ENCODE measurements around the gene ATF7.
A peak's percentile ranks its signal among the peaks of the same experiment; 100 is the strongest.
"Not testable (repeated sequence)": the region's sequence is repeated elsewhere in the genome, so short reads cannot be mapped to it uniquely, and the experiment has no call there.

Gene ATF7

DNA sequence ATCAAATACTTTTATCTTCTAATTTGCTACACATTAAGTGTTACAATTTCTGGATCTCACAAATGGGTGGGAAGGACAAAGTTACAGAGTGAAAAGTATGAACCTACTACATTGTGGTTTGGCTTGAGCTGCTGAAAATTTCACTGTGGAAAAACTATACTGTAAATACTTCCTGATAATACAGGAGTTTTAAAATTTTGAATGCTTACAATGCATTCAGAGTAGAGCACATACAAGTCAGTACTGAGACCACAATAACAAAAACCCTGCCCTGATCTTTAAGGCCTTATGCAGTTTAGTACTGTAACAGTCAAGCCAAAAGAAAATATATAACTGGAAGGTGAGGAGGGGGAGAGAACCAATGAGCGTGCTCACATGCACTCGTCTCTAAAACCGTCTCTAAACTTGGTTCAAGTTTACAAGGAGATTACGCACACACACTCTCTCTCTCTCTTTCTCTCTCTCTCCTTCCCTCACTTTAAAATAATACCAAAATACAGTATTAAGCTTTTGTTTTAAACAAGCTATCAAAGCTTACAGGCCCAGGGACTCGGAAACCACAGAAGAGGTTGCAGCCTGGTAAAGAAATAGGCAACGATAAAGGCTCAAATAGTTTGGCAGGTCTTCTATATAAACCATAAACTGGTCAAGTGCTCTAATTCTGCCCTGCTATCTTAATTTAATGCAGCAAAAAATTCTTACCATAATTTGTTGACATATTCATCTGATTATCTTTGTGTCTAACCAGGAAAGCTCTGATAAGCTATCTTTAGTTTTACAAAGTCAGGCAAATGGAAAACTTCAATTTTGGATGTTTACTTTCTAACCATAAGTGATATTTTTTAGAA lies 58.0 kb downstream of the ATF7 start:
- DNase-seq (ENCODE audit: low read depth in 2 of 2), result no peak

- not testable (repeated sequence) for DNase-seq (ENCODE audit: low read depth in 2 of 2)
Measured at GRCh38 chr12:53565376-53565775, 60.8 kb downstream of the ATF7 start.

GRCh38 chr12:53564941-53565340 lies 61.2 kb downstream of the ATF7 start:
- DNase-seq (ENCODE audit: low read depth in 2 of 2), result no peak

DNA sequence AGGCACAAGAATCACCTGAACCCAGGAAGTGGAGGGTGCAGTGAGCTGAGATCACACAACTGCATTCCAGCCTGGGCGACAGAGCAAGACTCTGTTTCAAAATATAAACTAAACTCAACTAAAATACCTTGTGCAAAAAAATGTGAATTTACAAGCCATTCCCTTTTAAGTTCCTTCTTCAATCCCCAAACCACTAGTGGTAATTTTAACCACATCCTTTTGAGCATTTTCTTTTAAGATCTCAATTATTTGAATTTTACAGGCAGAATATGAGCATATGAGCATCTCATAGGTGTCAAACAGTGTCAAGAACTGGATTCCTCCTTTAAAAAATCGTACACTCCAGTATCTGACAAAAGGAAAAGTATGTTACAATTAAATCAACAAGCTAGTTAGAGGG lies 61.9 kb downstream of the ATF7 start:
- no peak for DNase-seq (ENCODE audit: low read depth in 2 of 2)

- DNase-seq (ENCODE audit: low read depth in 2 of 2), result no peak
Measured at GRCh38 chr12:53563452-53564028, 62.6 kb downstream of the ATF7 start.

GRCh38 chr12:53561590-53561953 lies 64.6 kb downstream of the ATF7 start:
- DNase-seq (ENCODE audit: low read depth in 2 of 2), result peak; percentile 70 to 75

DNA sequence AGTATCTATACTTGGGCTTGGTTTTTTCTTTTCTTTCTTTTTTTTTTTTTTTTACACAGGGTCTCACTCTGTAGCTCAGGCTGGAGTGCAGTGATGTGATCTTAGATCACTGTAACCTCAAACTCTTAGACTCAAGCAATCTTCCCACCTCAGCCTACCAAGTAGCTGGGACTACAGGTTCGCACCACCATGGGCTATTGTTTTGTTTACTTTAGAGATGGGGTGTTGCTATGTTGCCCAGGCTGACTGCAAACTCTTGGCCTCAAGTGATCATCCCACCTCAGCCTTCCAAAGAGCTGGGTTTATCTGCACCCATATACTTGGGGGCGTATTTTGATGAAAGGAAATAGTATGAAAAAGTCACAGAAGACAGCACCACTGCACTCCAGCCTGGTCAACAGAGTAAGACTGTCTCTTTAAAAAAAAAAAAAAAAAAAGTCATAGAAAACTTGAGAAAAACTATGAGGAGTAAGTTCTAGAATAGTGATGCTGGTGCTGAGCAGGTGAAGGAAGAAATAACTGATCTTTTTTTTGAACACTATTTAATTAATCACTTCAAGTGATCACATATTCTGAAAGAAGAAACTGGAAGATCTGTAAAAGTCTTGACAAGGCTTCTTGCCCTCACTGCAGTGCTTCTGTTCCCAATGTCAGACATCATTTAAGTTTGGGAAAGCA lies 65.1 kb downstream of the ATF7 start:
- no peak for DNase-seq (ENCODE audit: low read depth in 2 of 2)

GRCh38 chr12:53560351-53560750 lies 65.8 kb downstream of the ATF7 start:
- DNase-seq (ENCODE audit: low read depth in 2 of 2), result peak; percentile 68 to 71

DNA sequence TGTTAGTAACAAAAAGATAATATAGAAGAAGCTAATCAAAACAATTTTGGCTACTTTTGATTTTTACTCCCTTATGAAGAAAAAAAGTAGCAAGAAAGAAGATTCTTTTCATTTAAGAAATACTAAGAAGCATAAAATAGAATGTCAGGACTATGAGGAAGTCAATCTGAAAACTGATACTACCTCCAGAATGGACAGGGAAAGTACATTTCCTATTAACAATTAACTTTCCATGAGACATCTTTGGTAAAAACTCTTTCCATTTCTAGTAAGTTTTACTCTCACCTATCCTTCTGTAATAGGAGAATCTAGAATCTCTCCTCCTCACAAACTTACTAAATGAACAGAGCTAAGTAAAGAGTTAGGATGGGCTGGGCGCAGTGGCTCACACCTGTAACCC lies 67.6 kb downstream of the ATF7 start:
- DNase-seq (ENCODE audit: low read depth in 2 of 2), result no peak

- no peak for DNase-seq (ENCODE audit: low read depth in 2 of 2)
Measured at GRCh38 chr12:53552361-53553327, 73.5 kb downstream of the ATF7 start.

- no peak for DNase-seq (ENCODE audit: low read depth in 2 of 2)
Measured at GRCh38 chr12:53551889-53552291, 74.3 kb downstream of the ATF7 start.

DNA sequence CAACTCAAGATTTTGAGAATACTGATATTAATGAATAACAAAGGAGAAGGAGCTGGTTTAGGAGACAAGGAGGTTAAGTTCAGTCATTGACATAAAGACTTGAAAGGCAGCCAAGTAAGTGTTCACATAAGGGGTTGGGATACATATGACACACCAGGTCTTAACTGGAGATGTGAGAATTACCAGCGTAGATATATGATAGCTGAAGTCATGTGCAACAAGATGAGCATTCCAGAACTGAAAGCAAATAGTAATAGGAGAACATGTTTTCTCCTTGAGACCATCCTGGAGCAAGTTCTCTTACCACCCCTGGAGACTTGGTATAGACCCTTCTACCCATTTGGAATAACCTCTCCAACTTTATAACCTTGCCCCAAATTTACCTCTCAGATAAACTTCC lies 75.6 kb downstream of the ATF7 start:
- no peak for DNase-seq (ENCODE audit: low read depth in 2 of 2)

DNA sequence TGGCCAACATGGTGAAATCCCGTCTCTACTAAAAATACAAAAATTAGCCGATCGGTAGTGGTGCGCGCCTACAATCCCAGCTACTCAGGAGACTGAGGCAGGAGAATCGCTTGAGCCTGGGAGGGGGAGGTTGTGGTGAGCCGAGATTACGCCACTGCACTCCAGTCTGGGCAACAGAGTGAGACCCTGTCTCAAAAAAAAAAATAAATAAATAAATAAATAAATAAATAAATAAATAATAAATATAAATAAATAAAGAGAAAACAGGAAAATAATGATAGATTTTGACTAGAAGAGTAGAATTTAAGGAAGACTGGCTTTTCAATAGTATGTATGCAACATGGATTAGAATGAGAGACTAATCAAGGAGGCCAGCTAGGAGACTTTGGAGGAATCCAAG lies 76.1 kb downstream of the ATF7 start:
- not testable (repeated sequence) for DNase-seq (ENCODE audit: low read depth in 2 of 2)

DNA sequence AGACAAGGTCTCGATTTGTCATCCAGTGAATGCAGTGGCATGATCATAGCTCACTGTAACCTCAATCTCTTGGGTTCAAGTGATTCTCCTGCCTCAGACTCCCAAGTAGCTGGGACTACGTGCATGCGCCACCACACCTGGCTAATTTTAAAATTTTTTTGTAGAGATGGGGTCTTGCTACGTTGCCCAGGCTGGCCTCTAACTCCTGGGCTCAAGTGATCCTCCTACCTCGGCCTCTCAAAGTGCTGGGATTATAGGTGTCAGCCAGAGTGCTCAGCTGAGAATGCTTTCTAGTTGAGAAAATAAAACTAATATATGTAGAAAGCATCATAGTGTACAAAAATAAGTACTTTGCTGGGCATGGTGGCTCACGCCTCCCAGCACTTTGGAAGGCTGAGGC lies 77.8 kb downstream of the ATF7 start:
- DNase-seq (ENCODE audit: low read depth in 2 of 2), result not testable (repeated sequence)

DNA sequence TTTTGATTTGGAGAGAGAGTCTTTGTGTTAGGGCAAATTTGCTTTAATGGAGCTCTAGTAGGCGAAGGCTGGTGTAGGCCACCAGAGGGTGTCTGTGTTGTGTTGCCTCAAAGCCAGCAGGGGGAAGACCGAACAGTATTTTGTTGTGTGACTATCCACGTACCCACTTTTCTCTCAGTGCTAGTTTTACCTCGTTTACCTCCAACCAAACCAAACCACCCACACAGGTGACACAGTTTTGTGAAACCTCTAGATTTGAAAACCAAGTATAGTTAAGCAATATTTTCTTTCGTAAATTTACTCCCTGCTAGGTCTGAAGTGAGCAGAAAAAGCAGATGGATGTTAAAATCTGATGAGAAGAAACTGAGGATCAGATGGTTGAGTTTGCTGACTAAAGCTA lies 82.6 kb downstream of the ATF7 start:
- DNase-seq (ENCODE audit: low read depth in 2 of 2), result peak in 1 of 2 experiments; percentile 38

- DNase-seq (ENCODE audit: low read depth in 2 of 2), result no peak
Measured at GRCh38 chr12:53539526-53539925, 86.7 kb downstream of the ATF7 start.

DNA sequence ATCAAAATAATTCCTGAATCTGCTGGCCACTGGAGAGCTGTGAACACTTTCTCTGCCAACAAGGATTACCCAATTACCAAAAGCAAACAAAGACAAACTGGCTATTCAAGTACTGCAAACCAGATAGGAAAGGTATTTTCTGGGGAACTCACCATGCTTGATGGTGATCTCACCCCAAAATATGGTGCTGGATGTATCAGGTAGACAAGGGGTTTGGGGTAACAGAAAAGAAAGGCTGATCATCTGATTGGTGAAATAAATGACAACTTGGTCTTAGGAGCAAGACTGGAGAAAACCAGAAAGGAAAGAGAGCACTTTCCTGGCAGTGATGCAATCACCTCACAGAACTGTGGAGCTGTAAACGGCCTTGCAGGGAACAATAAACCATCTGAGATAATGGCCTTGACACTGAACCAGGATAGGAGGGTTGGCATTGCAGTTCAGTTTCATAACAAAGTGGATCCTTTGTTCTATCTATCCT lies 87.9 kb downstream of the ATF7 start:
- DNase-seq (ENCODE audit: low read depth in 2 of 2), result no peak

DNA sequence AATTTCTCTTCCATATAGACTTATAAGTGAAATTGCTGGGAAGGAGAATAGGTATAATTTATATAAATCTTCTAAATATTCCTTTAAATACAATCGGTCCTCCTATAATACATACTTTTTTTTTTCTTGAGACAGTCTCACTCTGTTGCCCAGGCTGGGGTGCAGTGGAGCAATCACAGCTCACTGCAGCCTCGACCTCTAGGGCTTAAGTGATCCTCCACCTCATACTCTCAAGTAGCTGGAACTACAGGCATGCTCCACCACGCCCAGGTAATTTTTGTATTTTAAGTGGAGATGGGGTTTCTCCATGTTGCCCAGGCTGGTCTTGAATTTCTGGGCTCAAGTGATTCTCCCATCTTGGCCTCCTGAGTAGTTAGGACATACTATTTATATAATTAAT lies 89.2 kb downstream of the ATF7 start:
- DNase-seq (ENCODE audit: low read depth in 2 of 2), result no peak

DNA sequence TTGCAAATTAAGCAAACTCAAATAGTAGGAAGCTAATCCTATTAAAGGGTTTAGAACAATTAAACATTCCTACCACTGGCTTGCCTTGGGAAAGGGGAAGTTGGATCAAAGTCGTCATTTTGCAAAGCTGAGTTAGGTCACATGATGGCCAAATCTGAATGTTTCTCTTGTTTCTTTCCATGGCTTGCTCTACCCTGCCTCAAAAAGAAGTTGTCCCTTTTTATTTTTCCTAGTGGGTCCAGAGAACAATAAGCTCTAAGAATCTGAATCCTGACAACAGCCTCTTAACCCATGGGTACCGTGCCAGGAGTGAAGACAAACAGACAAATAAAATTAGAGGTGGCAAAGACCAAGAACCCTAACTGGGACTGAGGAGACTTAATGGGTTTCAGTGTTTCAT lies 92.7 kb downstream of the ATF7 start:
- DNase-seq (ENCODE audit: low read depth in 2 of 2), result no peak

DNA sequence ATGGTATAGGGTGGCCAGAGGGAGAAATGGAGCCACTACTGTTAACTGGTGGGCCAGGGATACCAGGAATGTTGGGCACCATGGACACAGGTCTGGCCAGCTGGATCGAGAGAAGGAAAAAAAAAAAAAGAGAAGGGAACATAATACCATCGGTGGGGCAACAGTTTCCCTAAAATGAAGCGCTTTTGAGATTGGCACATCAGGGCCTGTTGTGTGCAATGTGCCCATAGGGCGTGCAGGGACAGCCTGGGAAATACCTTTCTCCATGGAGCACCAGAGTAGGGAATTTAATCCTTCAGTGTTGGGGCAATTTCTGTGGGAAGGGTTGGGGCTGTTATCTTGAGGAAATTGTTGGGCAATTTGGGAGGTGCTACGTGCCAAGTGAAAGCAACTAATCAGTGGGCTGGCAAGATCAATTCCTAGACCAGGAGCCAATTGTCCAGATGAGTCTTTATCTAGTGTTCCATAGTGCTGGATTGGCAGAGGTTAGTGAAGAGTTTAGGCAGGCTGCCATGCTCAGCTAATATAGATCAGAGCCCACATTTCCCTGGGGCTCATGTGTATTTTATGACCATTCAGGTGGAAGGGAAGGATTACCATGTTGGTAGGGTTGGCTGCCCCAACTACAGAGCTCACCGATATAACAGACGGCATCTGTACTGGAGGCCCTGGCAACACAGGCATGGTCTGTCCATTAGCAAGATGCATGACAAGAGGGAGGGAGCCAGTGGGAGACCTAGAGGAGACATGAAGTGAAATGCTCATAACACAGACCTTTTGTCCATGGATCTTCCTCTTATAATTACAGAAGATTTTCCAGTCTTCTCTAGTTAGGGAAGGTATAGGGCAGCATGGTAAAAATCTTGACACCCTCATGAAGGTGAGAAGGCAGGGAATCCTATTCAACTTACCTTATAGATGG lies 93.4 kb downstream of the ATF7 start:
- no peak for DNase-seq (ENCODE audit: low read depth in 2 of 2)

DNA sequence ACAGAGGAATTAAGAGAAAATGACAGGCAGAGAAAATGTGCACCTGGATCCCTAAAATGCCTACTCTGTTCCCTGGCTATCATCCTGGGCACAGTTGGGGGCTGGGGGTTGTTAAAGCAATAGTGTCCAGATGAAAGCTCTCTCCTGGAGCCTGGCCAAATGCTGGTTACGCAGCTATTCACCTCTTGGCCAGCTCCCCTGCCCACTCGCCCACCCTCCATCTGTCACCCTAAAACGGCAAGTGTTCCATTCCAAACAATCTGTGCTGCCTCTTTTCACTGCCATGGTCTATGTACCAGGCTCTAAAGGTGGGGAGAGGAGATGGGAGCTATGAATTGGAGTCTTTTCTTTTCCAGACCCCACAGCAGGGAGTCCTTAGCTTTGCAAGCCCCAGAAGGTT lies 94.2 kb downstream of the ATF7 start:
- DNase-seq (ENCODE audit: low read depth in 2 of 2), result no peak
